Vagina (tissue), 2 donors: ENCODE results near the gene AJM1.

ENCODE experiments used
- CTCF ChIP-seq, 3 experiments: fragments of 450-650 bp in 2 of 3; fragments of 200-600 bp in 1 of 3; sonication (generic) in 1 of 3; IDR thresholded peaks; one replicate each; pipeline ENCODE4 v1.5.1; 2017 to 2019; ENCODE audit warnings: antibody characterized with exemption in 3 of 3, mild to moderate bottlenecking in 2 of 3, moderate library complexity in 2 of 3
- POLR2A ChIP-seq, 2 donors: fragments of 450-650 bp; IDR thresholded peaks; one replicate each; pipeline ENCODE4 v1.6.1; 2017; ENCODE audit warnings: antibody characterized with exemption in 2 of 2, mild to moderate bottlenecking in 2 of 2, moderate library complexity in 2 of 2

GRCh38 chr9:136839229-136840139 lies 2.8 kb upstream of the AJM1 start:
- TF ChIP-seq CTCF (IDR thresholded peaks at IDR 0.05) (no peak), POLR2A (IDR thresholded peaks at IDR 0.05) (no peak)
